Astrocyte (in vitro differentiated cells and primary cell): ENCODE results near the gene TRPV2. TPM values are rescaled to one million over a fixed set of nuclear protein-coding genes. Genes with fewer than 3 reads are reported as not detected.

Source experiments
- DNase-seq: peaks from one replicate; pipeline ENCODE4 v3.0.0-alpha.2; 2010; ENCODE audit warnings: low read depth
- FAIRE-seq: peaks from 2 replicates; lab custom pipeline; 2011; peaks lifted over from hg19 to GRCh38; lab: Jason Lieb, UNC
- H2AFZ ChIP-seq: 2 replicates; pipeline ENCODE4 v1.6.0; 2012; ENCODE audit warnings: low read depth, low read length, inconsistent platforms
- H3K27ac ChIP-seq: 2 replicates; pipeline ENCODE4 v1.5.1; 2011; ENCODE audit warnings: low read depth, low read length, inconsistent platforms
- H3K27me3 ChIP-seq: 2 replicates; pipeline ENCODE4 v1.6.0; 2011; ENCODE audit warnings: low read length, inconsistent platforms; ENCODE audit not compliant: insufficient read depth
- H3K36me3 ChIP-seq: 2 replicates; pipeline ENCODE4 v1.5.1; 2011; ENCODE audit warnings: low read length, inconsistent platforms; ENCODE audit not compliant: insufficient read depth
- H3K4me1 ChIP-seq: 2 replicates; pipeline ENCODE4 v1.5.1; 2011; ENCODE audit warnings: low read length, inconsistent platforms; ENCODE audit not compliant: insufficient read depth
- H3K4me2 ChIP-seq: 2 replicates; pipeline ENCODE4 v1.6.0; 2012; ENCODE audit warnings: low read length, inconsistent platforms
- H3K4me3 ChIP-seq: 2 replicates; pipeline ENCODE4 v1.5.1; 2011; ENCODE audit warnings: low read depth, mild to moderate bottlenecking, low read length, inconsistent platforms; ENCODE audit not compliant: insufficient read depth
- H3K79me2 ChIP-seq: 2 replicates; pipeline ENCODE4 v1.6.0; 2012; ENCODE audit warnings: mild to moderate bottlenecking, low read length, inconsistent platforms; ENCODE audit not compliant: insufficient read depth
- H3K9ac ChIP-seq: 2 replicates; pipeline ENCODE4 v1.6.0; 2012; ENCODE audit warnings: mild to moderate bottlenecking, low read length, inconsistent platforms
- H3K9me3 ChIP-seq: 2 replicates; pipeline ENCODE4 v1.5.1; 2012; ENCODE audit warnings: low read depth, mild to moderate bottlenecking, low read length, inconsistent platforms; ENCODE audit not compliant: insufficient read depth
- H4K20me1 ChIP-seq: 2 replicates; pipeline ENCODE4 v1.6.0; 2012; ENCODE audit warnings: low read length, inconsistent platforms; ENCODE audit not compliant: insufficient read depth
- H3K27ac Mint-ChIP-seq: one replicate; pipeline ENCODE4 v1.8.0; 2021; ENCODE audit warnings: mild to moderate bottlenecking, mixed read lengths; ENCODE audit not compliant: unreplicated experiment
- H3K27me3 Mint-ChIP-seq: one replicate; pipeline ENCODE4 v1.8.0; 2021; ENCODE audit warnings: low read depth, mixed read lengths; ENCODE audit not compliant: unreplicated experiment
- H3K36me3 Mint-ChIP-seq: one replicate; pipeline ENCODE4 v1.8.0; 2021; ENCODE audit warnings: low read depth, mixed read lengths; ENCODE audit not compliant: unreplicated experiment
- H3K4me1 Mint-ChIP-seq: one replicate; pipeline ENCODE4 v1.8.0; 2021; ENCODE audit warnings: low read depth, mixed read lengths; ENCODE audit not compliant: unreplicated experiment
- H3K4me3 Mint-ChIP-seq: one replicate; pipeline ENCODE4 v1.8.0; 2021; ENCODE audit warnings: mild to moderate bottlenecking, moderate library complexity, mixed read lengths; ENCODE audit not compliant: unreplicated experiment
- H3K9me3 Mint-ChIP-seq: one replicate; pipeline ENCODE4 v1.8.0; 2021; ENCODE audit warnings: mild to moderate bottlenecking, mixed read lengths; ENCODE audit not compliant: unreplicated experiment
- EZH2 ChIP-seq: IDR thresholded peaks from 2 replicates; pipeline ENCODE4 v1.6.1; 2012; ENCODE audit warnings: mild to moderate bottlenecking, low read length, inconsistent platforms; ENCODE audit not compliant: insufficient read depth
- total RNA-seq: library from RNA; stranded (reverse); gene quantifications from 2 replicates; pipeline ENCODE4 v1.2.1, GENCODE V29; 2021
- TF ChIP-seq, protein P1 (sequence below): IDR thresholded peaks from 2 replicates; pipeline ENCODE4 v1.5.1; 2011; ENCODE audit warnings: low read depth, mild to moderate bottlenecking, inconsistent platforms, low read length, moderate library complexity; ENCODE audit not compliant: insufficient read depth

Gene TRPV2
- total RNA-seq, 1 donor from 2014 or later: 0.86 TPM

DNA sequence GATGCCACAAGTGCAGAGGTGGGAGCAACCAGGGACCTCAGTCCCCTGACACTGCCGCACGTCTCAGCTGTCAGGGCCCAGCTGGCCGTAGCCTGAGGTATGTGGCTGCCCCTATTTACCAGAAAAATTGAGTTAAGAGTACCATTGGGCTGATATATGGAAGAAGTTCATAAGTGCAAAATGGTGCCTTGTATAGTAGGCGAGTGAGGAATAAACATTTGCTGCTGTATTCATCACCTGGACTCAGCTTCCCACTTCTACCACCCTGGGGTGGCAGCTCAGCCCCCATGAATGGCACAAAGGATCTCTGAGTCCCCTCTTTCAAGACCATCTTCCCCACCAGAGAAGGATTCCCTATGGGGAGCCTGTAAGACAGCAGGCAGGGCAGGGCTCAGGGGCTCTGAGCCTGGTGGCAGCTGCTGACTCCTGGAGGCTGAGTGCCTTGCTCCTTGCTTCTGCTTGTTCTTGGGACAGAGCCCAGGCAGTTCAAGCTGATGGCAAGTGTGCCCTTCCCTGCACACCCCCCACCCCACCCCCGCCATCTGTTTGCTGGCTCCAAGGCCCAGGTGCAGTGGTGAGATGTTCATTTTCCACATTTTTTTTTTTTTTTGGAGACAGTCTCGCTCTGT, 29.0 kb downstream of the TRPV2 start:
- Mint-ChIP-seq H3K27ac (peak overlapping the region; percentile 47), H3K9me3 (no peaks in the 10 kb centered on the region), H3K4me3 (no peak overlapping the region), H3K36me3 (peaks cover 39% of the 10 kb centered on the region), H3K4me1 (peaks cover 16% of the 10 kb centered on the region), H3K27me3 (no peaks in the 10 kb centered on the region)
- Histone ChIP-seq H3K9me3 (no peaks in the 10 kb centered on the region), H4K20me1 (peaks cover 94% of the 10 kb centered on the region), H3K4me1 (peaks cover 31% of the 10 kb centered on the region), H3K9ac (no peak overlapping the region), H3K79me2 (peaks cover 45% of the 10 kb centered on the region), H3K4me2 (no peak overlapping the region), H3K4me3 (no peak overlapping the region), H2AFZ (no peak overlapping the region), H3K27ac (no peak overlapping the region), H3K36me3 (peaks cover 45% of the 10 kb centered on the region), H3K27me3 (no peaks in the 10 kb centered on the region)
- DNase-seq (no peak), FAIRE-seq (no peak)
- TF ChIP-seq, protein P1, sequence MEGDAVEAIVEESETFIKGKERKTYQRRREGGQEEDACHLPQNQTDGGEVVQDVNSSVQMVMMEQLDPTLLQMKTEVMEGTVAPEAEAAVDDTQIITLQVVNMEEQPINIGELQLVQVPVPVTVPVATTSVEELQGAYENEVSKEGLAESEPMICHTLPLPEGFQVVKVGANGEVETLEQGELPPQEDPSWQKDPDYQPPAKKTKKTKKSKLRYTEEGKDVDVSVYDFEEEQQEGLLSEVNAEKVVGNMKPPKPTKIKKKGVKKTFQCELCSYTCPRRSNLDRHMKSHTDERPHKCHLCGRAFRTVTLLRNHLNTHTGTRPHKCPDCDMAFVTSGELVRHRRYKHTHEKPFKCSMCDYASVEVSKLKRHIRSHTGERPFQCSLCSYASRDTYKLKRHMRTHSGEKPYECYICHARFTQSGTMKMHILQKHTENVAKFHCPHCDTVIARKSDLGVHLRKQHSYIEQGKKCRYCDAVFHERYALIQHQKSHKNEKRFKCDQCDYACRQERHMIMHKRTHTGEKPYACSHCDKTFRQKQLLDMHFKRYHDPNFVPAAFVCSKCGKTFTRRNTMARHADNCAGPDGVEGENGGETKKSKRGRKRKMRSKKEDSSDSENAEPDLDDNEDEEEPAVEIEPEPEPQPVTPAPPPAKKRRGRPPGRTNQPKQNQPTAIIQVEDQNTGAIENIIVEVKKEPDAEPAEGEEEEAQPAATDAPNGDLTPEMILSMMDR: no peak
- no peak for TF ChIP-seq EZH2

DNA sequence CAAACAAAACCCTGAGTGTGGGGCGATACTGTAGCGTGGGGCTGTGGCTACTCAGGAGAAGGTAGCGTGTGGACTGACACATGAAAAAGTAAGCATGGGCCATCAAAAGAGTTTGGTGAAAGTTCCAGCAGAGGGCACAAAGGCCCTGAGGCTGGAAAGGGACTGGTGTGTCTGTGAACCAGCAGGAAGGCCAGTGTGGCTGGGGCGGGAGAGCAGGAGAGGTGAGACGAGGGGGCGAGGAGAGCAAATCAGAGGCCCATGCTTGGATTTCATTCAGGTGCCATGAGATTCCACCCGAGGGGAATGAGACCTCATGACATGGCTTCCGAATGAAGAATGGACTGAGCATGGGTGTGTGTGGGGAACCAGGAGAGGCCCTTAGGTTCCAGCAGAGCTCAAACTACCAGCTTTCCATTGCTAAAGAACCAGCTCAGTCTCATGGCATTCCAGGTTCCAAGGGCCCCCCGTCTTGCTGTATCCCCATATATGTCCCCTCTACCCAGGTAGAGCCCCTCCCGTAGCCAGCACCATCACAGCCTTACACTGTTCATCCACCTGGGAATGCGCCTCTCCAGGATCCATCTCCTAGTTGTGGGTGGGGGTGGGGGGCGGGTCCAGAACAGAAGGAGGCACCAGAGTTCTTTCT, 31.1 kb downstream of the TRPV2 start:
- Histone ChIP-seq H3K4me1 (peaks cover 16% of the 10 kb centered on the region), H4K20me1 (peaks cover 88% of the 10 kb centered on the region), H2AFZ (no peak overlapping the region), H3K9ac (no peak overlapping the region), H3K27ac (no peak overlapping the region), H3K4me3 (no peak overlapping the region), H3K9me3 (no peaks in the 10 kb centered on the region), H3K79me2 (peaks cover 24% of the 10 kb centered on the region), H3K4me2 (no peak overlapping the region), H3K27me3 (no peaks in the 10 kb centered on the region), H3K36me3 (peaks cover 30% of the 10 kb centered on the region)
- FAIRE-seq: no peak
- peak overlapping the region; percentile 3 for H3K27ac Mint-ChIP-seq
- H3K9me3 Mint-ChIP-seq: no peaks in the 10 kb centered on the region
- no peaks in the 10 kb centered on the region for H3K27me3 Mint-ChIP-seq
- DNase-seq: no peak
- no peak for TF ChIP-seq EZH2
- TF ChIP-seq, protein P1: no peak
- H3K4me3 Mint-ChIP-seq: no peak overlapping the region
- H3K36me3 Mint-ChIP-seq: peaks cover 25% of the 10 kb centered on the region
- H3K4me1 Mint-ChIP-seq: peaks cover 20% of the 10 kb centered on the region

DNA sequence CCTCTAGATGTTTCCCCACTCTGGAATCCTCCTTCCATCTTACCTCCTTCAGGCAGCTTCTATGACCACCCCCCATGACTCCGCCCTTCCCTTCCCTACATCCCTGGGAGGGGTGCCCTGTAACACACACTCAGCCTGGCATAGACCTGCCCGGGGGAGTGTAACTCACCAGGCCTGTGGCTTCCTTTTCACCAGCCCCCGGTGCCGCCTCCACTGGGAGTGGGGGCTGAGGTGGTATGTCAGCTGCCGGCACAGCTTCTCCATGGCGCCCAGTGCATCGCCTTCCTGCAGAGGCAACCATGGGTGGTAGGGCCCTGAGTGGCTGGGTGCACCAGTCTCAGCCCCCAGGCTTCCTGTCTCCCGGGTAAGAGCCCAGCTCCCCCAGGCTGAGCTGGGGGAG, 32.3 kb downstream of the TRPV2 start:
- H3K9me3 Mint-ChIP-seq: no peaks in the 10 kb centered on the region
- Histone ChIP-seq H3K9me3 (no peaks in the 10 kb centered on the region), H4K20me1 (peaks cover 76% of the 10 kb centered on the region), H3K27me3 (no peaks in the 10 kb centered on the region), H3K27ac (no peak overlapping the region), H3K4me2 (no peak overlapping the region), H3K9ac (no peak overlapping the region), H3K79me2 (peaks cover 12% of the 10 kb centered on the region), H2AFZ (no peak overlapping the region), H3K4me3 (no peak overlapping the region), H3K36me3 (peaks cover 18% of the 10 kb centered on the region), H3K4me1 (peaks cover 7% of the 10 kb centered on the region)
- no peak overlapping the region for H3K27ac Mint-ChIP-seq
- no peak for FAIRE-seq
- no peaks in the 10 kb centered on the region for H3K27me3 Mint-ChIP-seq
- TF ChIP-seq, protein P1: no peak
- no peak for TF ChIP-seq EZH2
- DNase-seq: no peak
- peaks cover 10% of the 10 kb centered on the region for H3K4me1 Mint-ChIP-seq
- H3K4me3 Mint-ChIP-seq: no peak overlapping the region
- peaks cover 14% of the 10 kb centered on the region for H3K36me3 Mint-ChIP-seq
